ENCODE data around the gene SLC31A1.

- no peak for TF ChIP-seq POLR2AphosphoS5 (IDR thresholded peaks at IDR 0.05)
- no peak for TF ChIP-seq CTCF (IDR thresholded peaks at IDR 0.05)
Observed at GRCh38 chr9:113199683-113200329, 21.5 kb upstream of the SLC31A1 start.
